ENCODE measurements around the gene PARD3B.

DNA sequence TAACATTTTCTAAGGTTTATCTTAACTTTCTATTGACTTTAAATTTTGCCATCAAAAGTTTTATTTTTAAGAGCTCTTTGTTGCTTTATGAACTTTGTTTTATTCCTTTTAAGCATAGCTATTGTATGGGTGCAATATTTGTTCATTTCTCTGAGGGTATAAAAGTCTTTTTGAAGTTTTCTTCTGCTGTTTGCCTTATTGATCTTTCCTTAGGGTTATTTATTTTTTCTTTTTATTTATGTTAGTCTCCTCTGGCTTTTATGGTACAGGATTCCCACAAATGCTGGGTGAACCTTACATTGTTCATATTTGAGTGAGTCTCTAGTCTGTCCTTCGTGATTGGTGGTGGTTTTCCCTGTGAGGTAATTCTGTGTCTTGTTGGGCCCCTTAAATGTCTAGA is 68.4 kb downstream of the PARD3B start:
- TF ChIP-seq LEF1 (IDR thresholded peaks at IDR 0.05; ENCODE audit: borderline replicate concordance): no peak
- no peak for TF ChIP-seq ELF4 (IDR thresholded peaks at IDR 0.05)
- no peak for TF ChIP-seq FOXK2 (IDR thresholded peaks at IDR 0.05)
- no peak for TF ChIP-seq FOXM1 (IDR thresholded peaks at IDR 0.05; ENCODE audit: borderline replicate concordance)
- TF ChIP-seq CTBP1 (IDR thresholded peaks at IDR 0.05; ENCODE audit: borderline replicate concordance): no peak
- TF ChIP-seq SUZ12 (IDR thresholded peaks at IDR 0.05): no peak
- TF ChIP-seq ZNF384 (IDR thresholded peaks at IDR 0.05): no peak
